GM23338 (cell line): ENCODE measurements around the gene CLIC5. TPM values are rescaled to one million over a fixed set of nuclear protein-coding genes. Genes with fewer than 3 reads are reported as not detected.

Experiments
- ATAC-seq: fragments of 200-7000 bp; cut with Tn5 transposase; 3 replicates; pipeline ENCODE4 v1.9.1; 2020
- DNase-seq: peaks from one replicate; pipeline ENCODE4 v3.0.0-alpha.2; 2015; ENCODE audit warnings: low spot score
- H2AFZ ChIP-seq: fragments of 200-600 bp; sonication (generic); 2 replicates; pipeline ENCODE4 v1.8.0; 2016; ENCODE audit warnings: antibody characterized with exemption, mild to moderate bottlenecking, moderate library complexity
- H3F3A ChIP-seq: fragments of 200-600 bp; sonication (generic); replicated peaks from 2 replicates; pipeline ENCODE4 v1.8.0; 2017; ENCODE audit warnings: antibody characterized with exemption, mixed run types, low read depth
- H3K27ac ChIP-seq: fragments of 200-600 bp; sonication (generic); 2 replicates; pipeline ENCODE4 v1.6.1; 2016; ENCODE audit warnings: low read depth
- H3K27me3 ChIP-seq: fragments of 200-600 bp; sonication (generic); 2 replicates; pipeline ENCODE4 v1.8.0; 2016; ENCODE audit warnings: mild to moderate bottlenecking, mixed run types, moderate library complexity; ENCODE audit not compliant: insufficient read depth
- H3K36me3 ChIP-seq: fragments of 200-600 bp; sonication (generic); 2 replicates; pipeline ENCODE4 v1.8.0; 2016; ENCODE audit warnings: mild to moderate bottlenecking; ENCODE audit not compliant: insufficient read depth
- H3K4me1 ChIP-seq: fragments of 200-600 bp; sonication (generic); 2 replicates; pipeline ENCODE4 v1.8.0; 2016; ENCODE audit warnings: mild to moderate bottlenecking, moderate library complexity; ENCODE audit not compliant: insufficient read depth
- H3K4me2 ChIP-seq: fragments of 200-600 bp; sonication (generic); 2 replicates; pipeline ENCODE4 v1.7.1; 2017; ENCODE audit warnings: mixed run types
- H3K4me3 ChIP-seq: fragments of 200-600 bp; sonication (generic); 2 replicates; pipeline ENCODE4 v1.6.1; 2016; ENCODE audit warnings: mixed run types
- H3K79me2 ChIP-seq: fragments of 200-600 bp; sonication (generic); replicated peaks from 2 replicates; pipeline ENCODE4 v1.8.0; 2017; ENCODE audit warnings: mild to moderate bottlenecking; ENCODE audit not compliant: insufficient read depth
- H3K9me2 ChIP-seq: fragments of 200-600 bp; sonication (generic); 2 replicates; pipeline ENCODE4 v1.8.0; 2017; ENCODE audit not compliant: insufficient read depth
- H4K20me1 ChIP-seq: fragments of 200-600 bp; sonication (generic); replicated peaks from 2 replicates; pipeline ENCODE4 v1.8.0; 2017; ENCODE audit warnings: mild to moderate bottlenecking; ENCODE audit not compliant: insufficient read depth
- H3K27ac Mint-ChIP-seq: 2 replicates; pipeline ENCODE4 v1.8.0; 2020; ENCODE audit warnings: inconsistent platforms, mild to moderate bottlenecking, moderate library complexity, mixed read lengths
- H3K27me3 Mint-ChIP-seq: 3 replicates; pipeline ENCODE4 v1.8.0; 2022; ENCODE audit warnings: low read depth, mild to moderate bottlenecking, moderate library complexity, mixed read lengths, inconsistent platforms; ENCODE audit not compliant: insufficient read depth, poor library complexity
- H3K36me3 Mint-ChIP-seq: 3 replicates; pipeline ENCODE4 v1.8.0; 2021; ENCODE audit warnings: low read depth, mild to moderate bottlenecking, inconsistent platforms, moderate library complexity, mixed read lengths
- H3K4me1 Mint-ChIP-seq: 3 replicates; pipeline ENCODE4 v1.8.0; 2020; ENCODE audit warnings: mild to moderate bottlenecking, inconsistent platforms, mixed read lengths
- H3K4me3 Mint-ChIP-seq: 3 replicates; pipeline ENCODE4 v1.8.0; 2021; ENCODE audit warnings: moderate library complexity, mild to moderate bottlenecking, inconsistent platforms, mixed read lengths
- H3K9me3 Mint-ChIP-seq: 3 replicates; pipeline ENCODE4 v1.8.0; 2020; ENCODE audit warnings: moderate library complexity, mild to moderate bottlenecking, inconsistent platforms, mixed read lengths
- CREB1 ChIP-seq: fragments of 250-450 bp; sonication (Bioruptor Pico); IDR thresholded peaks from 2 replicates; pipeline ENCODE4 v1.5.0; 2020; ENCODE audit warnings: low read depth, mild to moderate bottlenecking, moderate library complexity
- EZH2 ChIP-seq: fragments of 200-600 bp; sonication (generic); IDR thresholded peaks from one replicate; pipeline ENCODE4 v1.8.0; 2017; ENCODE audit warnings: antibody characterized with exemption, mild to moderate bottlenecking, low read depth; ENCODE audit not compliant: unreplicated experiment
- EZH2phosphoT487 ChIP-seq: fragments of 200-600 bp; sonication (generic); IDR thresholded peaks from one replicate; pipeline ENCODE4 v1.8.1; 2018; ENCODE audit warnings: antibody characterized with exemption; ENCODE audit not compliant: unreplicated experiment
- JUNB ChIP-seq: IDR thresholded peaks from one replicate; pipeline ENCODE4 v1.6.1; 2016; ENCODE audit warnings: antibody characterized with exemption; ENCODE audit not compliant: unreplicated experiment
- NANOG ChIP-seq: IDR thresholded peaks from 2 replicates; pipeline ENCODE4 v1.6.1; 2016; ENCODE audit warnings: antibody characterized with exemption, borderline replicate concordance
- POLR2AphosphoS5 ChIP-seq: IDR thresholded peaks from 2 replicates; pipeline ENCODE4 v1.6.1; 2016; ENCODE audit warnings: antibody characterized with exemption, low read depth
- REST ChIP-seq: IDR thresholded peaks from one replicate; pipeline ENCODE4 v1.6.1; 2018; ENCODE audit warnings: antibody characterized with exemption; ENCODE audit not compliant: unreplicated experiment
- STAT1 ChIP-seq: IDR thresholded peaks from one replicate; pipeline ENCODE4 v1.6.1; 2016; ENCODE audit warnings: antibody characterized with exemption; ENCODE audit not compliant: unreplicated experiment
- ZNF114 ChIP-seq: fragments of 250-450 bp; sonication (Bioruptor Pico); IDR thresholded peaks from 2 replicates; pipeline ENCODE4 v1.5.0; 2020; ENCODE audit warnings: mild to moderate bottlenecking, moderate library complexity
- ZNF331 ChIP-seq: fragments of 250-450 bp; sonication (Bioruptor Pico); IDR thresholded peaks from 2 replicates; pipeline ENCODE4 v1.5.0; 2020; ENCODE audit warnings: low read depth, mild to moderate bottlenecking, moderate library complexity
- polyA plus RNA-seq: library from polyadenylated mRNA; unstranded; fragments of >200 nt; fragmentation: Nextera tagmentation; extraction: Ambion mirVana; gene quantifications from 2 replicates; pipeline ENCODE4 v1.2.1, GENCODE V29; 2016
- total RNA-seq: library from RNA; depleted of rRNA; stranded (reverse); fragments of >200 nt; shearing (Covaris generic); gene quantifications from 2 replicates; pipeline ENCODE4 v1.2.3, GENCODE V29; 2014
- TF ChIP-seq, protein P1 (sequence below): IDR thresholded peaks from 2 replicates; pipeline ENCODE4 v1.6.1; 2016; ENCODE audit warnings: antibody characterized with exemption
- TF ChIP-seq, protein P2 (sequence below), 2 experiments: fragments of 200-600 bp in 1 of 2; sonication (generic) in 1 of 2; conservative IDR thresholded peaks; 2 replicates each; pipeline versions ENCODE4 v1.5.1 to v1.6.1; 2016 to 2017; ENCODE audit warnings: antibody characterized with exemption in 2 of 2, low read depth in 2 of 2, mild to moderate bottlenecking in 2 of 2, moderate library complexity in 1 of 2
- TF ChIP-seq, protein P3 (sequence below): fragments of 250-450 bp; sonication (Bioruptor Pico); IDR thresholded peaks from 2 replicates; pipeline ENCODE4 v1.5.0; 2020; ENCODE audit warnings: mild to moderate bottlenecking, moderate library complexity

The CLIC5 gene
- total and polyA plus RNA-seq, 2 experiments from 2014 or later: 0.08 TPM; not detected in 1

DNA sequence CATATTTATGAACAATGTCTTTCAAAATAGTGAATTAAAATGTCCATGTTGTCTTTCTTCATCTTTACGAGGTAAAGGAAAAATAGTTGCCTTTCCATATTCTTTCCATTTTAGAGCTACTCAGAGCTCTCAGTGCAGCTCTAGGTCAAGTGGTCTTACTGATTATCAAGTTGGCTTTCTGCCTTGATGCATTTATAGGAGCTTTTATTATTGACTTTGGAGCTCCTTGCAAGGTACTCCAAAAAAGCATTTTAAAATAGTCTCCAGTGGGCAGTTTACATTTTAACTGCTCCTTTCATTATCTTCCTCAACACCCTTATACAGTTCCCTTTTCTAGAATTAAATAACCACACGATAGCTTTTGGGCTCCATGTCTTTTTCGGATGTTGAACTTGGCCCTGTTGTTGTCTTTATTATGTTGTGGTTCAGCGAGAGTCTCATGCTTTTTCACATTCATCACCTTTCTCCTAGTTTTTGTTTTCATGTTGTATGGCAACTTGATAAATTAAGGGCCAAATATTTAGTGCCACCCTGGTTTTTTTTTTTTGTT lies 122.9 kb downstream of the CLIC5 start:
- Histone ChIP-seq H3F3A (no peaks in the 10 kb centered on the region), H2AFZ (no peak overlapping the region), H3K79me2 (no peaks in the 10 kb centered on the region), H3K36me3 (no peaks in the 10 kb centered on the region), H3K9me2 (peaks cover 6% of the 10 kb centered on the region; the same call in 1 of the 2 replicates), H3K27me3 (no peaks in the 10 kb centered on the region), H3K4me3 (no peak overlapping the region), H3K4me1 (no peaks in the 10 kb centered on the region), H3K27ac (no peak overlapping the region), H4K20me1 (no peaks in the 10 kb centered on the region), H3K4me2 (no peak overlapping the region)
- H3K27me3 Mint-ChIP-seq: no peaks in the 10 kb centered on the region
- DNase-seq: no peak
- TF ChIP-seq, protein P1, sequence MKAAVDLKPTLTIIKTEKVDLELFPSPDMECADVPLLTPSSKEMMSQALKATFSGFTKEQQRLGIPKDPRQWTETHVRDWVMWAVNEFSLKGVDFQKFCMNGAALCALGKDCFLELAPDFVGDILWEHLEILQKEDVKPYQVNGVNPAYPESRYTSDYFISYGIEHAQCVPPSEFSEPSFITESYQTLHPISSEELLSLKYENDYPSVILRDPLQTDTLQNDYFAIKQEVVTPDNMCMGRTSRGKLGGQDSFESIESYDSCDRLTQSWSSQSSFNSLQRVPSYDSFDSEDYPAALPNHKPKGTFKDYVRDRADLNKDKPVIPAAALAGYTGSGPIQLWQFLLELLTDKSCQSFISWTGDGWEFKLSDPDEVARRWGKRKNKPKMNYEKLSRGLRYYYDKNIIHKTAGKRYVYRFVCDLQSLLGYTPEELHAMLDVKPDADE: no peak
- TF ChIP-seq ZNF114 (no peak), CREB1 (CRISPR knock-in tag) (no peak), REST (no peak), ZNF331 (no peak), JUNB (no peak), POLR2AphosphoS5 (no peak), EZH2phosphoT487 (no peak), STAT1 (no peak), NANOG (no peak), EZH2 (no peak)
- TF ChIP-seq, protein P2, sequence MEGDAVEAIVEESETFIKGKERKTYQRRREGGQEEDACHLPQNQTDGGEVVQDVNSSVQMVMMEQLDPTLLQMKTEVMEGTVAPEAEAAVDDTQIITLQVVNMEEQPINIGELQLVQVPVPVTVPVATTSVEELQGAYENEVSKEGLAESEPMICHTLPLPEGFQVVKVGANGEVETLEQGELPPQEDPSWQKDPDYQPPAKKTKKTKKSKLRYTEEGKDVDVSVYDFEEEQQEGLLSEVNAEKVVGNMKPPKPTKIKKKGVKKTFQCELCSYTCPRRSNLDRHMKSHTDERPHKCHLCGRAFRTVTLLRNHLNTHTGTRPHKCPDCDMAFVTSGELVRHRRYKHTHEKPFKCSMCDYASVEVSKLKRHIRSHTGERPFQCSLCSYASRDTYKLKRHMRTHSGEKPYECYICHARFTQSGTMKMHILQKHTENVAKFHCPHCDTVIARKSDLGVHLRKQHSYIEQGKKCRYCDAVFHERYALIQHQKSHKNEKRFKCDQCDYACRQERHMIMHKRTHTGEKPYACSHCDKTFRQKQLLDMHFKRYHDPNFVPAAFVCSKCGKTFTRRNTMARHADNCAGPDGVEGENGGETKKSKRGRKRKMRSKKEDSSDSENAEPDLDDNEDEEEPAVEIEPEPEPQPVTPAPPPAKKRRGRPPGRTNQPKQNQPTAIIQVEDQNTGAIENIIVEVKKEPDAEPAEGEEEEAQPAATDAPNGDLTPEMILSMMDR (conservative IDR thresholded peaks at IDR 0.05; ENCODE audit: low read depth in 2 of 2): no peak
- TF ChIP-seq, protein P3, sequence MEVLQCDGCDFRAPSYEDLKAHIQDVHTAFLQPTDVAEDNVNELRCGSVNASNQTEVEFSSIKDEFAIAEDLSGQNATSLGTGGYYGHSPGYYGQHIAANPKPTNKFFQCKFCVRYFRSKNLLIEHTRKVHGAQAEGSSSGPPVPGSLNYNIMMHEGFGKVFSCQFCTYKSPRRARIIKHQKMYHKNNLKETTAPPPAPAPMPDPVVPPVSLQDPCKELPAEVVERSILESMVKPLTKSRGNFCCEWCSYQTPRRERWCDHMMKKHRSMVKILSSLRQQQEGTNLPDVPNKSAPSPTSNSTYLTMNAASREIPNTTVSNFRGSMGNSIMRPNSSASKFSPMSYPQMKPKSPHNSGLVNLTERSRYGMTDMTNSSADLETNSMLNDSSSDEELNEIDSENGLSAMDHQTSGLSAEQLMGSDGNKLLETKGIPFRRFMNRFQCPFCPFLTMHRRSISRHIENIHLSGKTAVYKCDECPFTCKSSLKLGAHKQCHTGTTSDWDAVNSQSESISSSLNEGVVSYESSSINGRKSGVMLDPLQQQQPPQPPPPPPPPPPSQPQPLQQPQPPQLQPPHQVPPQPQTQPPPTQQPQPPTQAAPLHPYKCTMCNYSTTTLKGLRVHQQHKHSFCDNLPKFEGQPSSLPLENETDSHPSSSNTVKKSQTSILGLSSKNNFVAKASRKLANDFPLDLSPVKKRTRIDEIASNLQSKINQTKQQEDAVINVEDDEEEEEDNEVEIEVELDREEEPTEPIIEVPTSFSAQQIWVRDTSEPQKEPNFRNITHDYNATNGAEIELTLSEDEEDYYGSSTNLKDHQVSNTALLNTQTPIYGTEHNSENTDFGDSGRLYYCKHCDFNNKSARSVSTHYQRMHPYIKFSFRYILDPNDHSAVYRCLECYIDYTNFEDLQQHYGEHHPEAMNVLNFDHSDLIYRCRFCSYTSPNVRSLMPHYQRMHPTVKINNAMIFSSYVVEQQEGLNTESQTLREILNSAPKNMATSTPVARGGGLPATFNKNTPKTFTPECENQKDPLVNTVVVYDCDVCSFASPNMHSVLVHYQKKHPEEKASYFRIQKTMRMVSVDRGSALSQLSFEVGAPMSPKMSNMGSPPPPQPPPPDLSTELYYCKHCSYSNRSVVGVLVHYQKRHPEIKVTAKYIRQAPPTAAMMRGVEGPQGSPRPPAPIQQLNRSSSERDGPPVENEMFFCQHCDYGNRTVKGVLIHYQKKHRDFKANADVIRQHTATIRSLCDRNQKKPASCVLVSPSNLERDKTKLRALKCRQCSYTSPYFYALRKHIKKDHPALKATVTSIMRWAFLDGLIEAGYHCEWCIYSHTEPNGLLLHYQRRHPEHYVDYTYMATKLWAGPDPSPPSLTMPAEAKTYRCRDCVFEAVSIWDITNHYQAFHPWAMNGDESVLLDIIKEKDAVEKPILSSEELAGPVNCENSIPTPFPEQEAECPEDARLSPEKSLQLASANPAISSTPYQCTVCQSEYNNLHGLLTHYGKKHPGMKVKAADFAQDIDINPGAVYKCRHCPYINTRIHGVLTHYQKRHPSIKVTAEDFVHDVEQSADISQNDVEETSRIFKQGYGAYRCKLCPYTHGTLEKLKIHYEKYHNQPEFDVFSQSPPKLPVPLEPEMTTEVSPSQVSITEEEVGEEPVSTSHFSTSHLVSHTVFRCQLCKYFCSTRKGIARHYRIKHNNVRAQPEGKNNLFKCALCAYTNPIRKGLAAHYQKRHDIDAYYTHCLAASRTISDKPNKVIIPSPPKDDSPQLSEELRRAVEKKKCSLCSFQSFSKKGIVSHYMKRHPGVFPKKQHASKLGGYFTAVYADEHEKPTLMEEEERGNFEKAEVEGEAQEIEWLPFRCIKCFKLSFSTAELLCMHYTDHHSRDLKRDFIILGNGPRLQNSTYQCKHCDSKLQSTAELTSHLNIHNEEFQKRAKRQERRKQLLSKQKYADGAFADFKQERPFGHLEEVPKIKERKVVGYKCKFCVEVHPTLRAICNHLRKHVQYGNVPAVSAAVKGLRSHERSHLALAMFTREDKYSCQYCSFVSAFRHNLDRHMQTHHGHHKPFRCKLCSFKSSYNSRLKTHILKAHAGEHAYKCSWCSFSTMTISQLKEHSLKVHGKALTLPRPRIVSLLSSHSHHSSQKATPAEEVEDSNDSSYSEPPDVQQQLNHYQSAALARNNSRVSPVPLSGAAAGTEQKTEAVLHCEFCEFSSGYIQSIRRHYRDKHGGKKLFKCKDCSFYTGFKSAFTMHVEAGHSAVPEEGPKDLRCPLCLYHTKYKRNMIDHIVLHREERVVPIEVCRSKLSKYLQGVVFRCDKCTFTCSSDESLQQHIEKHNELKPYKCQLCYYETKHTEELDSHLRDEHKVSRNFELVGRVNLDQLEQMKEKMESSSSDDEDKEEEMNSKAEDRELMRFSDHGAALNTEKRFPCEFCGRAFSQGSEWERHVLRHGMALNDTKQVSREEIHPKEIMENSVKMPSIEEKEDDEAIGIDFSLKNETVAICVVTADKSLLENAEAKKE (CRISPR knock-in tag): no peak
- no peak overlapping the region for H3K4me3 Mint-ChIP-seq
- H3K36me3 Mint-ChIP-seq: no peaks in the 10 kb centered on the region
- no peak for ATAC-seq
- peaks cover 2% of the 10 kb centered on the region; the same call in 2 of the 3 replicates for H3K4me1 Mint-ChIP-seq
- no peak overlapping the region for H3K27ac Mint-ChIP-seq
- H3K9me3 Mint-ChIP-seq: no peaks in the 10 kb centered on the region
